Measurements from ENCODE around the gene NAB1.

The NAB1 gene

GRCh38 chr2:190717306-190717705 lies 68.4 kb downstream of the NAB1 start:
- no peak for DNase-seq

GRCh38 chr2:190717764-190718651 lies 69.1 kb downstream of the NAB1 start:
- DNase-seq, result no peak

GRCh38 chr2:190718652-190719526 lies 70.0 kb downstream of the NAB1 start:
- DNase-seq, result no peak

GRCh38 chr2:190720276-190720675 lies 71.4 kb downstream of the NAB1 start:
- no peak for DNase-seq

- DNase-seq, result no peak
Measured at GRCh38 chr2:190720691-190721090, 71.8 kb downstream of the NAB1 start.

GRCh38 chr2:190722061-190722759 lies 73.3 kb downstream of the NAB1 start:
- DNase-seq, result no peak

- no peak for DNase-seq
Measured at GRCh38 chr2:190722835-190723234, 74.0 kb downstream of the NAB1 start.

GRCh38 chr2:190723397-190724090 lies 74.7 kb downstream of the NAB1 start:
- DNase-seq, result no peak

GRCh38 chr2:190726255-190726654 lies 77.4 kb downstream of the NAB1 start:
- no peak for DNase-seq

GRCh38 chr2:190736355-190736754 lies 87.5 kb downstream of the NAB1 start:
- DNase-seq, result no peak

GRCh38 chr2:190740449-190740848 lies 91.6 kb downstream of the NAB1 start:
- DNase-seq, result no peak

Data from NCI-H2081 treated with DMSO at 0.1 percent for 48 hours (cell line).